ENCODE results near the gene ARHGAP15.

GRCh38 chr2:143289025-143289424 lies 159.8 kb downstream of the ARHGAP15 start:
- TF ChIP-seq CTCF (conservative IDR thresholded peaks at IDR 0.05; ENCODE audit: low read length) (no peak), EZH2phosphoT487 (IDR thresholded peaks at IDR 0.05; ENCODE audit: borderline replicate concordance, low read depth, low read length) (no peak)

Measured in OCI-LY7 (cell line).